ENCODE data around the gene NVL.
"Not testable (repeated sequence)": the region's sequence is repeated elsewhere in the genome, so short reads cannot be mapped to it uniquely, and the experiment has no call there.

NVL gene

GRCh38 chr1:224329842-224330753, at the start of gene NVL:
NVL (minus strand) TSS chr1:224330172; CDS start chr1:224330127, 45 bp downstream.
- in situ Hi-C loops (cut with HindIII; ENCODE audit: low pct_ligation_motif_present, low pct_unique_long_range_greater_than_20kb, low sequenced_read_pairs), result no loop called here
- peak; percentile 94 for DNase-seq

- in situ Hi-C loops (cut with HindIII; ENCODE audit: low pct_ligation_motif_present, low pct_unique_long_range_greater_than_20kb, low sequenced_read_pairs), result no loop called here
- DNase-seq, result no peak
Measured at GRCh38 chr1:224378855-224379631, 49.1 kb upstream of the NVL start.

GRCh38 chr1:224377676-224378006, 47.7 kb upstream of the NVL start:
- peak; percentile 18 for DNase-seq
- in situ Hi-C loops (cut with HindIII; ENCODE audit: low pct_ligation_motif_present, low pct_unique_long_range_greater_than_20kb, low sequenced_read_pairs), result no loop called here

GRCh38 chr1:224375059-224375458, 45.1 kb upstream of the NVL start:
- DNase-seq, result no peak
- in situ Hi-C loops (cut with HindIII; ENCODE audit: low pct_ligation_motif_present, low pct_unique_long_range_greater_than_20kb, low sequenced_read_pairs), result no loop called here

- no peak for DNase-seq
- in situ Hi-C loops (cut with HindIII; ENCODE audit: low pct_ligation_motif_present, low pct_unique_long_range_greater_than_20kb, low sequenced_read_pairs), result no loop called here
Measured at GRCh38 chr1:224373008-224373590, 43.1 kb upstream of the NVL start.

GRCh38 chr1:224368409-224368808, 38.4 kb upstream of the NVL start:
- no peak for DNase-seq
- in situ Hi-C loops (cut with HindIII; ENCODE audit: low pct_ligation_motif_present, low pct_unique_long_range_greater_than_20kb, low sequenced_read_pairs), result no loop called here

GRCh38 chr1:224359207-224359606, 29.2 kb upstream of the NVL start:
- in situ Hi-C loops (cut with HindIII; ENCODE audit: low pct_ligation_motif_present, low pct_unique_long_range_greater_than_20kb, low sequenced_read_pairs), result no loop called here
- DNase-seq, result no peak

- in situ Hi-C loops (cut with HindIII; ENCODE audit: low pct_ligation_motif_present, low pct_unique_long_range_greater_than_20kb, low sequenced_read_pairs), result no loop called here
- DNase-seq, result no peak
Measured at GRCh38 chr1:224358237-224358636, 28.3 kb upstream of the NVL start.

- peak; percentile 12 for DNase-seq
- in situ Hi-C loops (cut with HindIII; ENCODE audit: low pct_ligation_motif_present, low pct_unique_long_range_greater_than_20kb, low sequenced_read_pairs), result no loop called here
Measured at GRCh38 chr1:224357626-224358124, 27.7 kb upstream of the NVL start.

- peak; percentile 97 for DNase-seq
- in situ Hi-C loops (cut with HindIII; ENCODE audit: low pct_ligation_motif_present, low pct_unique_long_range_greater_than_20kb, low sequenced_read_pairs), result no loop called here
Measured at GRCh38 chr1:224356685-224357625, 27.0 kb upstream of the NVL start, which contains the start of gene CNIH4. CNIH4 (plus strand) TSS chr1:224356879; CDS start chr1:224356925, 46 bp downstream.

- in situ Hi-C loops (cut with HindIII; ENCODE audit: low pct_ligation_motif_present, low pct_unique_long_range_greater_than_20kb, low sequenced_read_pairs), result no loop called here
- DNase-seq, result no peak
Measured at GRCh38 chr1:224353975-224354925, 24.3 kb upstream of the NVL start.

GRCh38 chr1:224352436-224353085, 22.6 kb upstream of the NVL start:
- DNase-seq; in situ Hi-C loops (cut with HindIII; ENCODE audit: low pct_ligation_motif_present, low pct_unique_long_range_greater_than_20kb, low sequenced_read_pairs): not testable (repeated sequence)

GRCh38 chr1:224349716-224350115, 19.7 kb upstream of the NVL start:
- DNase-seq; in situ Hi-C loops (cut with HindIII; ENCODE audit: low pct_ligation_motif_present, low pct_unique_long_range_greater_than_20kb, low sequenced_read_pairs): not testable (repeated sequence)

- in situ Hi-C loops (cut with HindIII; ENCODE audit: low pct_ligation_motif_present, low pct_unique_long_range_greater_than_20kb, low sequenced_read_pairs), result no loop called here
- DNase-seq, result no peak
Measured at GRCh38 chr1:224348137-224348536, 18.2 kb upstream of the NVL start.

- in situ Hi-C loops (cut with HindIII; ENCODE audit: low pct_ligation_motif_present, low pct_unique_long_range_greater_than_20kb, low sequenced_read_pairs), result no loop called here
- peak; percentile 35 for DNase-seq
Measured at GRCh38 chr1:224343679-224344078, 13.7 kb upstream of the NVL start.

Data from ACHN (cell line).